Right lobe of liver (tissue), 6 donors: Measurements from ENCODE around the gene CHMP5. TPM values are rescaled to one million over a fixed set of nuclear protein-coding genes. Genes with fewer than 3 reads are reported as not detected.
A peak's percentile ranks its signal among the peaks of the same experiment; 100 is the strongest.

Experiments used
- ATAC-seq, 4 donors: fragments of 200-7000 bp; cut with Tn5 transposase; one replicate each; pipeline ENCODE4 v1.9.1; 2020; ENCODE audit warnings: mild to moderate bottlenecking in 4 of 4, moderate library complexity in 4 of 4
- DNase-seq, 3 donors: peaks; one replicate each; pipeline ENCODE4 v3.0.0-alpha.2; 2020
- H3K27ac ChIP-seq, 3 donors: fragments of 200-600 bp; one replicate each; pipeline ENCODE4 v1.8.0; 2022
- H3K27me3 ChIP-seq, 2 donors: fragments of 200-600 bp; one replicate each; pipeline ENCODE4 v1.8.0; 2022
- H3K36me3 ChIP-seq, 4 donors: fragments of 200-600 bp; sonication (generic) in 1 of 4; one replicate each; pipeline versions ENCODE4 v1.5.1 to v1.8.0; 2017 to 2022; ENCODE audit warnings: control low read depth in 1 of 4
- H3K4me1 ChIP-seq, 4 donors: fragments of 200-600 bp; sonication (generic) in 1 of 4; one replicate each; pipeline versions ENCODE4 v1.5.1 to v1.8.0; 2017 to 2022; ENCODE audit warnings: control low read depth in 1 of 4
- H3K4me3 ChIP-seq, 3 donors: fragments of 200-600 bp; one replicate each; pipeline ENCODE4 v1.8.0; 2022
- H3K9me3 ChIP-seq, 4 donors: fragments of 200-600 bp; sonication (generic) in 1 of 4; one replicate each; pipeline versions ENCODE4 v1.5.1 to v1.8.0; 2017 to 2022; ENCODE audit warnings: control low read depth in 1 of 4
- POLR2A ChIP-seq: fragments of 450-650 bp; IDR thresholded peaks from one replicate; pipeline ENCODE4 v1.6.1; 2017; ENCODE audit warnings: antibody characterized with exemption, mild to moderate bottlenecking
- WGBS: methylation state at CpG from one replicate; pipeline ENCODE4 v1.1.6; 2018; ENCODE audit warnings: low coverage, low lambda C conversion rate; ENCODE audit not compliant: insufficient coverage; ENCODE audit errors: missing lambda C conversion rate; 5-methylcytosine and 5-hydroxymethylcytosine counted together
- intact Hi-C, 2 donors: fragments of 100-400 bp; cut with DNase I; formaldehyde crosslinking; loops; one replicate each; pipeline versions ENCODE4 v1.11.2 to v1.14.1; 2022
- total RNA-seq, 6 experiments: library from RNA; depleted of rRNA in 2 of 6; stranded (reverse); fragments of >200 nt in 2 of 6; fragmentation: NEBNext Ultra II Directional in 3 of 6; extraction: Animal tissue kit (Norgen Biotek cat#: 25700) in 3 of 6; gene quantifications; one replicate each; pipeline versions ENCODE4 v1.1.0 to v1.2.4, GENCODE V29; 2016 to 2023
- TF ChIP-seq, protein P1 (sequence below), 4 donors: fragments of 200-600 bp in 3 of 4; fragments of 450-650 bp in 1 of 4; IDR thresholded peaks; one replicate each; pipeline versions ENCODE4 v1.5.1 to v1.8.0; 2016 to 2022; ENCODE audit warnings: antibody characterized with exemption in 4 of 4, mild to moderate bottlenecking in 2 of 4
- donor health status: DM: no; HTN: yes; CAD: no.
- donor health status: DM: no; HTN: no; CAD: no.
- donor health status: DM: no; HTN: no; CAD: no.
- donor health status: DM: no; HTN: yes; CAD: no.
- donor health status: DM: no; HTN: yes; CAD: no.

CHMP5 gene
- total RNA-seq, 6 experiments from 2014 or later, result 19.7 to 30.3 (median 26.0) TPM

DNA sequence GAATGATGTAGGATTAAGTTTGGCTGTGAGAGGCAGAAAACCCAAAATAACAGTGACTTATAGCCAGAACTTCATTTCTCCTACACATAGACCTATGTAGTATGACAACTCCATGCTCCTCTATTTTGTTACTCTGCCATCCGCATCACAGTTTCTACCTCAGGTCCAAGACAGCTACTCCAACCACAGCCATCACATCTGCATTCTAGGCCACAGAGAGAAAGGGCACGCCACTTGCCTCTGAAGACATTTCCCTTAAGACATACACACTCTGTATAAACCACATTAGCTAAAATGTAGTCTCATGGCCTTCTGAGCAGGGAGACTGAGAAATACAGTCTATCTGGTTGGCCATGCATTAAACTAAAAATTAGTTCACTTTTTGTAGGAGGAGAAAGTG is 14.9 kb upstream of the CHMP5 start:
- peaks cover 0 to 24% (median 15%) of the 10 kb centered on the region in 4 donors for H3K36me3 ChIP-seq
- 97% methylated on average over 2 of the region's 2 CpGs for WGBS
- no peak overlapping the region for H3K4me3 ChIP-seq
- no peak for ATAC-seq
- no peaks in the 10 kb centered on the region for H3K9me3 ChIP-seq
- intact Hi-C loops, result no loop called here
- TF ChIP-seq, protein P1, sequence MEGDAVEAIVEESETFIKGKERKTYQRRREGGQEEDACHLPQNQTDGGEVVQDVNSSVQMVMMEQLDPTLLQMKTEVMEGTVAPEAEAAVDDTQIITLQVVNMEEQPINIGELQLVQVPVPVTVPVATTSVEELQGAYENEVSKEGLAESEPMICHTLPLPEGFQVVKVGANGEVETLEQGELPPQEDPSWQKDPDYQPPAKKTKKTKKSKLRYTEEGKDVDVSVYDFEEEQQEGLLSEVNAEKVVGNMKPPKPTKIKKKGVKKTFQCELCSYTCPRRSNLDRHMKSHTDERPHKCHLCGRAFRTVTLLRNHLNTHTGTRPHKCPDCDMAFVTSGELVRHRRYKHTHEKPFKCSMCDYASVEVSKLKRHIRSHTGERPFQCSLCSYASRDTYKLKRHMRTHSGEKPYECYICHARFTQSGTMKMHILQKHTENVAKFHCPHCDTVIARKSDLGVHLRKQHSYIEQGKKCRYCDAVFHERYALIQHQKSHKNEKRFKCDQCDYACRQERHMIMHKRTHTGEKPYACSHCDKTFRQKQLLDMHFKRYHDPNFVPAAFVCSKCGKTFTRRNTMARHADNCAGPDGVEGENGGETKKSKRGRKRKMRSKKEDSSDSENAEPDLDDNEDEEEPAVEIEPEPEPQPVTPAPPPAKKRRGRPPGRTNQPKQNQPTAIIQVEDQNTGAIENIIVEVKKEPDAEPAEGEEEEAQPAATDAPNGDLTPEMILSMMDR (IDR thresholded peaks at IDR 0.05), result no peak
- no peak for TF ChIP-seq POLR2A
- no peak for DNase-seq
- no peak overlapping the region for H3K27ac ChIP-seq
- H3K27me3 ChIP-seq, result no peaks in the 10 kb centered on the region
- no peaks in the 10 kb centered on the region for H3K4me1 ChIP-seq

DNA sequence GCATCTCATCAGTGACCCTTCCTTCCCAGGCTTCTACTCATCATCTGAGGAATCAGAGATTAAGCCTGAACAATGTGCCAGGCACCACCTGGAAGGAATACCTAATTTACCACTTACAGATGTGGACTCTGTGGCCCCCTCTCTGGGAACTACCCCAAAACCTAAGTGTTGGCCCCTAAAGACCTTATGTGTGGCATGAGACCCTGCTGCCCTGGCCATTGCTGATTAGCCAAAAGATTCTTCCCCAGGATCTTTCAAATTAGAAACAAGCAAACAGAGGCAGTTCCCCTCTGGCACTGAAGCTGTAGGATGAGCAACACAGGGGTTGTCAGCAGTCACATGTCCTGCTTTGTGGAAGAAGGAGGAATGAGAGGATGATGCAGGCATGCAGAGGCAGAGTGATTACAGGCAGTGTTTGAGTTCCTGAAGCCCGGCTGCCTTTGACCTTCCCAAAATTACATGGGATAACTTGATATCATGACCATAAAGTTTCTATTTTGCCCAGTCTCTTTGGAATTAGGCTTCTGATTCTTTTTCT is 14.3 kb upstream of the CHMP5 start:
- no peaks in the 10 kb centered on the region for H3K4me1 ChIP-seq
- ATAC-seq (peak in 3 of 4 donors; percentile 14 to 57 (median 50)), DNase-seq (no peak)
- intact Hi-C loops, result no loop called here
- peaks cover 3 to 29% (median 20%) of the 10 kb centered on the region in 4 donors for H3K36me3 ChIP-seq
- TF ChIP-seq POLR2A, result no peak
- TF ChIP-seq, protein P1 (IDR thresholded peaks at IDR 0.05), result no peak
- H3K27ac ChIP-seq, result no peak overlapping the region
- 50% methylated on average over 1 of the region's 1 CpG for WGBS
- no peaks in the 10 kb centered on the region for H3K9me3 ChIP-seq
- no peaks in the 10 kb centered on the region for H3K27me3 ChIP-seq
- no peak overlapping the region for H3K4me3 ChIP-seq

DNA sequence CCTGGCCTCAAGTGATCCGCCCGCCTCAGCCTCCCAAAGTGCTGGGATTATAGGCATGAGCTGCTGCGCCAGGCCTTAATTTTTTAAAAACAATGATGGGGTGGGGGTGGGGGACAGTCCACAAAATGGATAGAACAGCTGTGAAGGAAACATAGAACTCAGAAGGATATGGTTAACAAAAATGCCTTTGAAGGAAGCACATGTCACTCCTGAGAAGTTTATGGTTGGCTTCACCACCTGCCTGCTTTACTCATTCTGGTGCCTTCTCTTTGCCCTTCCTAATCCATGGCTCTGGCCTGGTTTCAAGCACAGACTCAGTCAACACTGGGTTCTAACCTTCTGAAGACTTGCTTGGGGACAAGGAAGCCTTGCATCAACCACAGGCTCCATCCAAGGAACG is 10.6 kb upstream of the CHMP5 start:
- intact Hi-C loops, result no loop called here

DNA sequence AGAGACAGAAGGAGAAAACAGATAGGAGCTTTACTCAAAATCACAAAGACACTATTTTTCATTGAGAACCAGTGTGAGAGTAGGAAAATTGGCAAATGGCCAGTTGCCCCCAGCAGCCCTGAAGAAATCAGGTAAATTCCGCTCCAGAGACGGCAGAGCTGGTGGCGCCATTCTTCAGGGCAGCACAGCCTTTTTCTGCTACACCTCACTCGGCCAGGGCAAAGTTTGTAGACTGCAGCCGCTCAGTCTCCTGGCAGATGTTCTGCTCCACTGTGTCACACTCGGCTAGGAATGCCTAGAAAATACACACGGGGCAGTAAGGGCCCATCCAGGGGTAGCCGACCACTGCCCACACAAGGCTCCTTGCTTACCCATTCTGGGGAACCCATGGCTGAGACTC is 9.8 kb upstream of the CHMP5 start:
- TF ChIP-seq POLR2A, result no peak
- TF ChIP-seq, protein P1 (IDR thresholded peaks at IDR 0.05), result no peak
- WGBS, result no CpG with 5 or more reads among the region's 8 CpGs
- intact Hi-C loops, result no loop called here
- no peaks in the 10 kb centered on the region for H3K27me3 ChIP-seq
- H3K27ac ChIP-seq, result no peak overlapping the region
- ATAC-seq (peak in 1 of 4 donors; percentile 30), DNase-seq (no peak)
- H3K36me3 ChIP-seq, result peaks cover 7 to 72% (median 41%) of the 10 kb centered on the region in 4 donors
- no peak overlapping the region for H3K4me3 ChIP-seq
- H3K4me1 ChIP-seq, result no peaks in the 10 kb centered on the region
- H3K9me3 ChIP-seq, result no peaks in the 10 kb centered on the region

More for the DNA sequence above, 10.6 kb upstream of the CHMP5 start:
- no peaks in the 10 kb centered on the region for H3K9me3 ChIP-seq
- no peak overlapping the region for H3K4me3 ChIP-seq
- TF ChIP-seq, protein P1 (IDR thresholded peaks at IDR 0.05), result no peak
- no peak for TF ChIP-seq POLR2A
- no peak overlapping the region for H3K27ac ChIP-seq
- no peak for DNase-seq
- no peak for ATAC-seq
- H3K27me3 ChIP-seq, result no peaks in the 10 kb centered on the region
- no peaks in the 10 kb centered on the region for H3K4me1 ChIP-seq
- 100% methylated on average over 3 of the region's 4 CpGs for WGBS
- H3K36me3 ChIP-seq, result peaks cover 7 to 64% (median 37%) of the 10 kb centered on the region in 4 donors

DNA sequence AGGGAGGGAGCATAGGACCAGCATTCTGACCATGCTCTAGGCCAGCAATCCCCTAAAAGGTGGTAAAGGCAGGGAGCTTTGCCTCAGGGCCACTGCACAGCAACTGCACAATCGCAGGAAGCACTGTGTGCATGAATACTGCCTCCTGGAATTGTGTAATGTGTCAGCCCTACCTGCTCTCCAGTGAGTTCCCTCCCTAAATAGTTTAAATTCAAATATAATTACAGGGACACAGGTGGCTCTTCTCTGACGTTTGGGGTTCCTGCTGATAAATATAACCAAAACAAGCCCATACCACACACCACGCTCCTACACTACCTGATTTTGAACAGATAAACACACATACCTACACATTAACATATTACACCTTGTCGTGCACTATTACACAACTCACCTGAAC is 9.4 kb upstream of the CHMP5 start:
- H3K27me3 ChIP-seq, result no peaks in the 10 kb centered on the region
- no peaks in the 10 kb centered on the region for H3K9me3 ChIP-seq
- DNase-seq (no peak), ATAC-seq (no peak)
- H3K36me3 ChIP-seq, result peaks cover 7 to 77% (median 43%) of the 10 kb centered on the region in 4 donors
- TF ChIP-seq POLR2A, result no peak
- TF ChIP-seq, protein P1 (IDR thresholded peaks at IDR 0.05), result no peak
- no peaks in the 10 kb centered on the region for H3K4me1 ChIP-seq
- H3K27ac ChIP-seq, result no peak overlapping the region
- WGBS, result 87% methylated on average over 4 of the region's 4 CpGs
- intact Hi-C loops, result no loop called here
- no peak overlapping the region for H3K4me3 ChIP-seq
